SKM-1 (cell line): ENCODE results near the gene NAA16.
"Not testable (repeated sequence)": the region's sequence is repeated elsewhere in the genome, so short reads cannot be mapped to it uniquely, and the experiment has no call there.

Source experiments
- DNase-seq: peaks from one replicate; lab custom pipeline; 2025; ENCODE audit not compliant: unreplicated experiment; lab: John Stamatoyannopoulos, UW

NAA16 gene

GRCh38 chr13:41352935-41353840, 42.1 kb downstream of the NAA16 start:
- DNase-seq = no peak

DNA sequence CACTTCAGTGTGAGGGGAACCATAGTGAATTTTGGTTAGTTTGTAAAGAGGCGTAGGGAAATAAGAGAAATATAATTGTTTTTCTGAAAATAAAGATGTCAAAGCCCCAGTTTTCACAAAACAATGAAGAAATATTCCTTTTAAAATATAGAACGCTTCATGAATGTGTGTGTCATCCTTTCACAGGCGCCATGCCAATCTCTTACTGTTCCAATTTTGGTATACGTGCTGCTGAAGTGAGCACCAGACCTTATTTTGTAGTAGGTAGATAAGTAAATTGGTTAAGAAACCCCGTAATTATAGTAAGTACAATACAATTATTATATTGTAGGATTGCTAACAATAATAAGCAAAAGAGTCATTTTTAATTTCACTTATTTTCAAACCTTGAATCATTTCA, 43.3 kb downstream of the NAA16 start:
- DNase-seq = no peak

- DNase-seq = not testable (repeated sequence)
Measured at GRCh38 chr13:41356385-41356648, 45.2 kb downstream of the NAA16 start.

GRCh38 chr13:41356786-41357185, 45.7 kb downstream of the NAA16 start:
- DNase-seq = no peak

- DNase-seq = no peak
Measured at GRCh38 chr13:41361491-41361890, 50.4 kb downstream of the NAA16 start.

GRCh38 chr13:41364043-41364442, 53.0 kb downstream of the NAA16 start:
- no peak for DNase-seq

DNA sequence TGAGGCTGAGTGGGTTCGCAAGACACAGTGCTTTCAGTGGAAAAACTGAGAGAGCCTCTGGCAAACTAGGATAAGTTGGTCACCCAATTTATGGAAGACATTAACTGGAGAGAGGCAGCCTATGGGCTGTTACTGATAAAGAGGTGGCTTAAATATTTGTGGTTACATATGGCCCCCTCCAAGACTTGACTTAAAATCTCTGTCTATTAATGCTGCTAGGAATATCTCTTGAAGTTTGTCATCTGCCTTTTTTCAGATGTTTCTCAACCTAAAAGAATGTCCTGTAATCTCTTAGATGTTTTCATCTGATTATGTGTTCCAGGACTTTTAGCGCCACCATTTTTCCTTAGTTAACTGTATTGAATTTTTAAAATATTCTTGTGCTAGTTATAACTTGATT, 54.6 kb downstream of the NAA16 start:
- no peak for DNase-seq

DNA sequence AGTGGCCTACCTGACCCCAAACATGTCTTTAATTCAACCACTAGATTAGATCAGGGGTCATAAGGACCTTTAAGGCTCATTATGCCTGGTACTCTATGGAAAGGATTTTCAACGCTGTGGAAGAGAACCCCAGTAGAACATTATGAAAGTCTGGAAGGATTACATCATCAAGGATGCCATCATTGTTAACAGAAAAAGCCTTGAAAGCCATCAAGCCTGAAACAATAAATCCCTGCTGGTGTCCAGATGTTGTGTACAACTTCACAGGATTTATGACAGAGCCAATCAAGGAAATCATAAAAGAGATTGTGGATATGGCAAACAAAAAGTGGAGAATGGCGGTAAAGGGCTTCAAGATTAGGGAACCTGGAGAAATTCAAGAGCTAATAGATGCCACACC, 59.7 kb downstream of the NAA16 start:
- DNase-seq = no peak

DNA sequence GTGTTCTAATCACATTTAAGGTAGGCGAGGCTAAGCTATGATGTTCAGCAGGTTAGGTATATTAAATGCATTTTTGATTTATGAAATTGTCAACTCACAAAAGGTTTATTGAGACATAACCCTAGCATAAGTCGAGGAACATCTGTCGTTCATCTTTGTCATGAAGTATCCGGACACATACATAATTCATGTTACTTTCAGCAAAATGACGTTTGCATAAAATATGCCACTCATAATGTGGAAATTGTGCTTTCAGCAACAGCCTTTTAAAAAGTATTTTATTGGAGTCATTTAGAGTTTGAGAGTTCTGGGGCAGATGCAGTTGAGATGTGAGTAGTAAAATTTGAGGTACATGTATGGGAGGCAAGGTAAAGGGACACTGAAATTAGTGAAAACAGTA, 66.4 kb downstream of the NAA16 start:
- DNase-seq = no peak

DNA sequence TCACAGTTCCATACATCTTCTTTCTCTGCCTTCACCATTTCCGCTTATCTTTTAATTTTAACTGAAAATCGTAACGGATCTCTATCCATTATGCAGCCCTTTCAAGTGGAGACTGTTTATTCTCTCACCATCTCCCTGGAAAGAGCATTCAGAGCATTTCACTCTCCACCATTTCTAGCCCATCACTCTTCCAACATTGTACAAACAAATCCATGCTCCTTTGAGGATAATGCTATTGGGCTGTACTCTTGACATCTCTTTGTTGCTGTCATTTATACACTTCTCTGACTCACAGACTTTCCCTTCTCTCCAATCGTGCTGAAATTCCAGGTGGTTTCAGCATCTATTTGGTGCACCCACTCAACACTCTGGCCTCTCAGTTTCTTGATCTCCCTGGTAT, 71.4 kb downstream of the NAA16 start:
- DNase-seq = no peak

GRCh38 chr13:41383386-41383785, 72.3 kb downstream of the NAA16 start:
- DNase-seq = no peak

- no peak for DNase-seq
Measured at GRCh38 chr13:41384749-41385503, 73.9 kb downstream of the NAA16 start.

- no peak for DNase-seq
Measured at GRCh38 chr13:41386211-41386610, 75.1 kb downstream of the NAA16 start.

GRCh38 chr13:41387576-41387975, 76.5 kb downstream of the NAA16 start:
- DNase-seq = no peak

GRCh38 chr13:41388143-41388881, 77.2 kb downstream of the NAA16 start:
- no peak for DNase-seq

- DNase-seq = no peak
Measured at GRCh38 chr13:41389580-41389979, 78.5 kb downstream of the NAA16 start.

DNA sequence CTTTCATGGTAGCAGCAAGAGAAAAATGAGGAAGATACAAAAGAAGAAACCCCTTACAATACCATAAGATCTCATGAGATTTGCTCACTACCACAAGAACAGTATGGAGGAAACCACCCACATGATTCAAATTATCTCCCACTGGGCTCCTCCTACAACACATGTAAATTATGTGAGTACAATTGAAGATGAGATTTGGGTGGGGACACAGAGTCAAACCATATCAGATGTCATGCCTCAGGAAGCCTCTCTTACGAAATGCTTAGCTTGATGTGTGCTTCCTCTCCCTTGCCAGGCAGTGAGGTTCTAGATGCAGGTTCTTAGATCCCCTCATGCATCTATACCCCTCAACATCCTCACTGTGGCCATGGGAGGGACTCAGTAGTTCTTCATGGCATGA, 83.1 kb downstream of the NAA16 start:
- no peak for DNase-seq

DNA sequence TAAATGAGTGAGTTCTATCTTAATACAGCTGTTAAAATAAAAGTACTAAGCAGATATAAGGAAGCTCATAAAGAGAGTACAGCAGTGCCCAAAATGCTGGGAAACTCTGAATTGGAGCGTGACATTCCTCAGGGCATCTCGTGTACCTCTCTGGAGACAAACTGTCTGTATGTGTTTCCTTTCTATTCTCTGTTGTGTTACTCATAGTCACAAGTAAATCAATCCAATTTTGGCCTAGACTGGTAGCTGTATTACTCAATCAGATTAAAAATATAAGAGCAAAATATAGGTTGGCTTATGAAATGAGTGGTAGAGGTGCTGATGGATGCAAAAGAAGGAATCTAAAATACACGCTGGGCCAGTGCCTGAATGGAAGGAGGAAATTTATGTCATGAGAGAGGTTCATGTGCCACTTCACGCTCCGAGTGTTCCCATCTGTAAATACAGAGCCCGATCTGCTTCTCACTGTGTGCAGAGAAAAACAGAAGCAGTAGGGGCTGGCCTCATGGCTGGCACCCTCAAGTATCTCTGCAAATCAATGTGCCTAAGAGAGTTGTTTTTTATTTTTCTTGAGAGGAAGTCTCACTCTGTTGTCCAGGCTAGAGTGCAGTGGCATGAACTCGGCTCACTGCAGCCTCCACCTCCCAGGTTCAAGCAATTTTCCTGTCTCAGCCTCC, 87.6 kb downstream of the NAA16 start:
- no peak for DNase-seq

GRCh38 chr13:41401366-41401765, 90.3 kb downstream of the NAA16 start:
- no peak for DNase-seq

GRCh38 chr13:41402691-41403511, 91.8 kb downstream of the NAA16 start:
- no peak for DNase-seq
